Activated T-helper 9 cell treated with anti-CD3 and anti-CD28 coated beads, Interleukin-2, amount 50 U/mL, for 16 hours (primary cell): Measurements from ENCODE around the gene FLVCR1.

ENCODE experiments used
- DNase-seq: peaks from one replicate; pipeline ENCODE4 v3.0.0-alpha.2; 2020; ENCODE audit warnings: low read depth

FLVCR1 gene

DNA sequence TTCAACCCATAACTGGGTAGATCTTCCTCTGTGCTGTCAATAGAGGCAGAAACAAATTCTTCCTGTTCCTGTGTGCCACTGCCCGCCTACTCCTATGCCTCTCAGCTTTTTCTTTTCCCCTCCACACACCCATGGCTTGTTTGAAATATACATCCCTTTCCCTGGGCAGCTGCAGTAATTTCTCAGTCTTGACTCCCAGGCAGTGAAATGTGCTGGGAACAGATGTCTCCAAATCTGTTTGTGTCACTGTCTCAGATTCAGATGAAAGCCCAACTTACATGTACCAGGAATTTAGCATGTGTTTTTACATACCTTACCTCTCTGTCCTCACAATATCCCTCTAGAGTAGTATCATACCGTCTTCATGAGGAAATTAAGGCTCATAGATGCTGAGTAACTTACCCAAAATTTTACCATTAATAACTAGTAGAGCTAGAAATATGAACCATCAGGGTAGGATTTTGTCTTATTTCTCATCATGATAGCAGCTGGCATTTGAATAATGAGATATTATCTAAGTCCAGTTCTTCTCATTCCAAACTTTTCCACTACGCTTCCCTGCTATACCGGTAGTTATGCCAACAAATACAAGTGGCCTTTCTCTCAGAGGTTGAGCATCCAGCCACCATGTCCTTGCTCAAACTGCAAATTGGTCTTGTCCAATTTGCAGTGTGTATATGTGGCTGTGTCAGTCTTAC is 87.5 kb downstream of the FLVCR1 start:
- no peak for DNase-seq

DNA sequence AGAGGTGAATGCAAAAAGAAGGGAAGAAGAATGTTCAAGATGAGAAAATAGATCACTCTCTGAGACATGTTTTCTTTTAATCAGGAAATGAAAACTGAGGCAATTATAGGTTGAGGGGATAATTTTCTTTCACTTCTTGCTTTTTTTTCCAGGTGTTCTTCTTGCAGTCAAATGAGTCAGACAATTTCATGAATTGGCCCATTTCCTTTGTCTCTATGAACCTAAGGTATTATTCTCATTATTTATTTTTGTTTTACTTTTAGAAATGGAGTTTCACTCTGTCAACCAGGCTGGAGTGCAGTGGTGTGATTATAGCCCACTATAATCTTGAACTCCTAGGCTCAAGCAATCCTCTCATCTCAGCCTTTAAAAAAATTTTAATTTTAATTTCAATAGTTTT is 88.8 kb downstream of the FLVCR1 start:
- no peak for DNase-seq
